SK-N-SH treated with all-trans-retinoic acid at 6 μM for 48 hours (cell line): Measurements from ENCODE around the gene RELCH.

Experiments
- BACH2 ChIP-seq: fragments of 250-450 bp; sonication (Bioruptor Pico); IDR thresholded peaks from 2 replicates; pipeline ENCODE4 v1.9.0; 2021; ENCODE audit warnings: mild to moderate bottlenecking, borderline replicate concordance
- GLIS3 ChIP-seq: fragments of 250-450 bp; sonication (Bioruptor Pico); IDR thresholded peaks from 2 replicates; pipeline ENCODE4 v1.5.0; 2020; ENCODE audit warnings: mild to moderate bottlenecking, moderate library complexity
- PPARA ChIP-seq: fragments of 250-450 bp; sonication (Bioruptor Pico); IDR thresholded peaks from 2 replicates; pipeline ENCODE4 v1.5.0; 2020; ENCODE audit warnings: mild to moderate bottlenecking, borderline replicate concordance
- TCF4 ChIP-seq: fragments of 250-450 bp; sonication (Bioruptor Pico); IDR thresholded peaks from 2 replicates; pipeline ENCODE4 v1.8.0; 2021; ENCODE audit warnings: mild to moderate bottlenecking, moderate library complexity, borderline replicate concordance
- ZFP30 ChIP-seq: fragments of 450-650 bp; formaldehyde crosslinking; IDR thresholded peaks from 2 replicates; pipeline ENCODE4 v1.5.0; 2022; ENCODE audit warnings: mild to moderate bottlenecking, moderate library complexity
- ZNF8 ChIP-seq: fragments of 450-650 bp; formaldehyde crosslinking; IDR thresholded peaks from 2 replicates; pipeline ENCODE4 v1.5.0; 2020; ENCODE audit warnings: mild to moderate bottlenecking, moderate library complexity
- TF ChIP-seq, protein P1 (sequence below): fragments of 250-450 bp; sonication (Bioruptor Pico); IDR thresholded peaks from 2 replicates; pipeline ENCODE4 v1.5.0; 2020; ENCODE audit warnings: mild to moderate bottlenecking, moderate library complexity
- TF ChIP-seq, protein P2 (sequence below): fragments of 250-450 bp; sonication (Bioruptor Pico); IDR thresholded peaks from 2 replicates; pipeline ENCODE4 v1.8.0; 2020; ENCODE audit warnings: mild to moderate bottlenecking, moderate library complexity, borderline replicate concordance

DNA sequence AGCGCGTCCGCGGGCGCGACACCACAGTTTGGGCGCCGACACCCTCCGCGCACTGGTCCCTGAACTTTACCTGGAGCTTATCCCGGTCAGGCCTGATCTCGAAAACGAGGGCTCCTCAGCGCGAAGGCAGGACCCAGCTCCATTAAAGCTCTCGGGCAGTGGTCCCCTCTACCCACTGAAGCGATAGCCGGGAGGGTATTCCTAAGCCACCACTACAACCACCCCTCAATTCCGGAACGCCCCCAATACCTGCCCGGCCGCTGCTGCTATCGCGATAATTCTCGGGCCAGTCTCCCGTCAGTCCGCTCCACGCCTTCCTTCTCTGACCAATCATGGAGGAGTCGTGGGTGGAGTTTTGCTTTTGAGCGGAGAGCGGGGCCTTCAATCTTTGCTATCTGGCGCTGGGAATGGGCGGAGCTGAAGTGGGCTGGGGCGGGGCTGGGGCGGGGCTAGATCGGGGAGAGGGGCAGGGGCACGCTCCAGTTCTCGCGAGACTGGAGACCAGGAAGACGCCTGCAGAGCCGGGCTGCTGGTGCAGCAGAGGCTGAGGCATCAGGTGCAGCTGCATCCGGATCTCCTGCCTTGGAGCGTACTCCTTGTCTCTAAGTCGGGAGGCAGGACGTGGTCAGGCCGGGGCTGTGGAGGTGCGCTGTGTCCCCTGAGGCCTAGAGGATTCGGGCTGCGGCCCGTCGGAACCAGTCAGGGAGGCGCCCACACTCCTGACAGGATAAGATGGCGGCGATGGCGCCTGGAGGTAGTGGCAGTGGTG is at the start of gene RELCH, which contains the start of gene PIGN:
- TF ChIP-seq BACH2 (CRISPR knock-in tag) (no peak), ZFP30 (CRISPR knock-in tag) (no peak), ZNF8 (CRISPR knock-in tag) (no peak), TCF4 (no peak), GLIS3 (no peak), PPARA (CRISPR knock-in tag) (no peak)
- TF ChIP-seq, protein P1, sequence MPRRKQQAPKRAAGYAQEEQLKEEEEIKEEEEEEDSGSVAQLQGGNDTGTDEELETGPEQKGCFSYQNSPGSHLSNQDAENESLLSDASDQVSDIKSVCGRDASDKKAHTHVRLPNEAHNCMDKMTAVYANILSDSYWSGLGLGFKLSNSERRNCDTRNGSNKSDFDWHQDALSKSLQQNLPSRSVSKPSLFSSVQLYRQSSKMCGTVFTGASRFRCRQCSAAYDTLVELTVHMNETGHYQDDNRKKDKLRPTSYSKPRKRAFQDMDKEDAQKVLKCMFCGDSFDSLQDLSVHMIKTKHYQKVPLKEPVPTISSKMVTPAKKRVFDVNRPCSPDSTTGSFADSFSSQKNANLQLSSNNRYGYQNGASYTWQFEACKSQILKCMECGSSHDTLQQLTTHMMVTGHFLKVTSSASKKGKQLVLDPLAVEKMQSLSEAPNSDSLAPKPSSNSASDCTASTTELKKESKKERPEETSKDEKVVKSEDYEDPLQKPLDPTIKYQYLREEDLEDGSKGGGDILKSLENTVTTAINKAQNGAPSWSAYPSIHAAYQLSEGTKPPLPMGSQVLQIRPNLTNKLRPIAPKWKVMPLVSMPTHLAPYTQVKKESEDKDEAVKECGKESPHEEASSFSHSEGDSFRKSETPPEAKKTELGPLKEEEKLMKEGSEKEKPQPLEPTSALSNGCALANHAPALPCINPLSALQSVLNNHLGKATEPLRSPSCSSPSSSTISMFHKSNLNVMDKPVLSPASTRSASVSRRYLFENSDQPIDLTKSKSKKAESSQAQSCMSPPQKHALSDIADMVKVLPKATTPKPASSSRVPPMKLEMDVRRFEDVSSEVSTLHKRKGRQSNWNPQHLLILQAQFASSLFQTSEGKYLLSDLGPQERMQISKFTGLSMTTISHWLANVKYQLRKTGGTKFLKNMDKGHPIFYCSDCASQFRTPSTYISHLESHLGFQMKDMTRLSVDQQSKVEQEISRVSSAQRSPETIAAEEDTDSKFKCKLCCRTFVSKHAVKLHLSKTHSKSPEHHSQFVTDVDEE (CRISPR knock-in tag), result no peak
- TF ChIP-seq, protein P2, sequence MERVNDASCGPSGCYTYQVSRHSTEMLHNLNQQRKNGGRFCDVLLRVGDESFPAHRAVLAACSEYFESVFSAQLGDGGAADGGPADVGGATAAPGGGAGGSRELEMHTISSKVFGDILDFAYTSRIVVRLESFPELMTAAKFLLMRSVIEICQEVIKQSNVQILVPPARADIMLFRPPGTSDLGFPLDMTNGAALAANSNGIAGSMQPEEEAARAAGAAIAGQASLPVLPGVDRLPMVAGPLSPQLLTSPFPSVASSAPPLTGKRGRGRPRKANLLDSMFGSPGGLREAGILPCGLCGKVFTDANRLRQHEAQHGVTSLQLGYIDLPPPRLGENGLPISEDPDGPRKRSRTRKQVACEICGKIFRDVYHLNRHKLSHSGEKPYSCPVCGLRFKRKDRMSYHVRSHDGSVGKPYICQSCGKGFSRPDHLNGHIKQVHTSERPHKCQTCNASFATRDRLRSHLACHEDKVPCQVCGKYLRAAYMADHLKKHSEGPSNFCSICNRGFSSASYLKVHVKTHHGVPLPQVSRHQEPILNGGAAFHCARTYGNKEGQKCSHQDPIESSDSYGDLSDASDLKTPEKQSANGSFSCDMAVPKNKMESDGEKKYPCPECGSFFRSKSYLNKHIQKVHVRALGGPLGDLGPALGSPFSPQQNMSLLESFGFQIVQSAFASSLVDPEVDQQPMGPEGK, result no peak
